HG02840 (cell line): Measurements from ENCODE around the gene OTOP3.

Experiments
- ATAC-seq: cut with Tn5 transposase; IDR thresholded peaks from one replicate; pipeline ENCODE4 v1.9.1; 2021; ENCODE audit warnings: mild to moderate bottlenecking, moderate library complexity, moderate number of reproducible peaks; ENCODE audit not compliant: unreplicated experiment, low FRiP score

OTOP3 gene

GRCh38 chr17:74937064-74938051 is 1.7 kb downstream of the OTOP3 start:
- ATAC-seq = no peak

DNA sequence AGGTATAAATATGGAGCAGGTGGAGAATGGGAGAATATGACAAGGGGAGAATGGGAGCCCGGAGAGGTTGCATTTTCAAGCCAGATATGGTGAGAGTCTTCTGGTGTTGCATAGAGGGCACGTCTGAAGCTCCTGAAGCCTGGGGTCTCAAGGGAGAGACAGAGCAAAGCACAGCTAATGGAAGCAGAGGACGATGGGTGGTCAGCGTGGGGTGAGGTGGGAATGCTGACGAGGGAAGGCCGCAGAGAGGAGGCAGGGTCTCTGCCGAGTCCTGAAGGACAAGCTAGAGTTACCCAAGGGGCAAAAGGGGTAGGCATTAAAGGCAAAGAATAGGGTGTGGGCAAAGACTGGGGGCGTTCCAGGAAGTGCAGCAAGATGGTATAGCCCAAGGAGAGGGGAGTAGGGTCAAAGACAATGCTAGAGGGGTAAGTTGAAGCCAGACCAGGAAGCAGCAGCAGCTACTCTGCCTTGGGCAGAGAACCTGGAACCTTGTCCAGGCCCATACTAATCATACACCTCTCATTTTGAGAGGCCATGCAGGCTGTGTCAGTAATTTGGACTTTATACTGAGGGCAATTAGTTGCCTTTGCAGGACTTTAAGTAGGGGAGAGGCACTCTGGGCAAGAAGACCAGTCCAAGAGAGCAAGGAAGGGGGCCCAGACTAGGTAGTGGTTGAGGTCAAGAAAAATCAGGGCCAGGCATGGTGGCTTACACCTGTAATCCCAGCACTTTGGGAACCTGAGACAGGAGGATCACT is 2.7 kb downstream of the OTOP3 start:
- no peak for ATAC-seq

DNA sequence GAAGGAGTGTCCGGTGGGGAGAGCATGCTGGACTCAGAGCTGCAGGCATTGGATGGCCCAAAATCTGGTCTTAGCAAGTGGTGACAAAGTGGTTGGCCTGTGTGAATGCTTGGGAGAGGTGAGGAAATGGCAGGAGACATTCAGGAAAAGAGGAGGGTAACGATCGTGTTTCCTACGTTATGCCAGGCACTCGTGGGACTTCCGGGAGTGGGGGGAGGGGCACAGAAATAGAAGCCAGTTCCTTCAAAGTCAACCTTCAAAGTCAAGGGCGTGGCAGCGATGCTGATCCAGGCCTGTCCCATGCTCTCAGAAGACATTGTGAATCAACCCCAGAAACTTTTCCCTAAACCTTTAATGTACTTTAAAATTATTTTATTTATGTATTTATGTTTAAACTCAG is 3.8 kb downstream of the OTOP3 start:
- ATAC-seq = no peak

DNA sequence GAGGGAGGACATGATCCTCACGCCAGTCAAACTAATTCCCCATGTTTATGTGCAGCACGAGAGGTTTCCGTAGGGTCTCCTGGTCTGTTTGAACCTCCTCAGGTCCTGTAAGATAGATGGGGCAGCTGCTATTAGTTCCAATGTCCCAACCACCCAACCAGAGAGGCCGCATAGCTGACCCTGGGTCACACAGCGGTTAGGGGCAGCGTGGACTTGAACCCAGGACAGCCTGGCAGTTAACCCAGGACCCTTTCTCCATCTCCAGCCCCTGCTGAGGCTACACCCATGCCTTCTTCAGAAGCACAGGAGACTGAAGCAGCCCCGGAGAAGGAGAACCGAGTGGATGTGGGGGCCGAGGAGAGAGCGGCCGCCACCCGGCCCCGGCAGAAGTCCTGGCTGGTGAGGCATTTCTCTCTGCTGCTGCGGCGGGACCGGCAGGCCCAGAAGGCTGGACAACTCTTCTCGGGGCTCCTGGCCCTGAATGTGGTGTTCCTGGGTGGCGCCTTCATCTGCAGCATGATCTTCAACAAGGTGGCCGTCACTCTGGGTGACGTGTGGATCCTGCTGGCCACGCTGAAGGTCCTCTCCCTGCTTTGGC is 5.5 kb downstream of the OTOP3 start:
- ATAC-seq = no peak

DNA sequence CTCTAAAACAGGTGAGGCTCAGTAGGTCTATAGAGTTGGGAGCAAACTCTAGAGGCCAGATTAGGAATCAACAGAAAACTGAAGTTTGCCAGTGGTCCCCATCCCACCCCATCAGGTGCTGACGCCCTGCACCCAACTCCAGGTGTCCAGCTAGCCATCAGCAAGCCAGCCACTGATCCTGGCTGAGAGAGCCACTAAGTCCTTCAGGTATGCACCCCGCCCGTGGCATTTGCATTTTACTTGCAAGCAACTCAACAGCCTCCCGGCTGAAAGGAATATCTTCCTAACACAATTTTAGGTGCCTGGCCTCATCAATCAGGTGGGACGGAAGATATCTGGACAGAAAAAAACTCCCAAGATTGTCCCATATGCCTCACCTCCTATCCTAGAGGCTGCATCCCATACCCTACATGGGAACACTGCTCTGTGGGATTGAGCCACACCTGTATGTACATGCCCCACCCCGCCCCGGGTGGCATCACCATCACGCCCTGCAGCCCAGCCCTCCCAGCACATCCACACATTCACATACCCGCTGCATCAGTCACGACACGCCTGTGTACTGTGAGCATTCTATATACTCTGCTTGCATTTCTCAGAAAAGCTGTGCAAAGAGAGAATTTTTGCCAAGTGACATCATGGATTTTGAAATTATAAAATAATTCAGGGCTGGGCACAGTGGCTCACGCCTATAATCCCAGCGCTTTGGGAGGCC is 8.3 kb downstream of the OTOP3 start:
- no peak for ATAC-seq

GRCh38 chr17:74945543-74945942 is 9.8 kb downstream of the OTOP3 start:
- no peak for ATAC-seq

- no peak for ATAC-seq
Observed at GRCh38 chr17:74946641-74947040, 10.9 kb downstream of the OTOP3 start.

DNA sequence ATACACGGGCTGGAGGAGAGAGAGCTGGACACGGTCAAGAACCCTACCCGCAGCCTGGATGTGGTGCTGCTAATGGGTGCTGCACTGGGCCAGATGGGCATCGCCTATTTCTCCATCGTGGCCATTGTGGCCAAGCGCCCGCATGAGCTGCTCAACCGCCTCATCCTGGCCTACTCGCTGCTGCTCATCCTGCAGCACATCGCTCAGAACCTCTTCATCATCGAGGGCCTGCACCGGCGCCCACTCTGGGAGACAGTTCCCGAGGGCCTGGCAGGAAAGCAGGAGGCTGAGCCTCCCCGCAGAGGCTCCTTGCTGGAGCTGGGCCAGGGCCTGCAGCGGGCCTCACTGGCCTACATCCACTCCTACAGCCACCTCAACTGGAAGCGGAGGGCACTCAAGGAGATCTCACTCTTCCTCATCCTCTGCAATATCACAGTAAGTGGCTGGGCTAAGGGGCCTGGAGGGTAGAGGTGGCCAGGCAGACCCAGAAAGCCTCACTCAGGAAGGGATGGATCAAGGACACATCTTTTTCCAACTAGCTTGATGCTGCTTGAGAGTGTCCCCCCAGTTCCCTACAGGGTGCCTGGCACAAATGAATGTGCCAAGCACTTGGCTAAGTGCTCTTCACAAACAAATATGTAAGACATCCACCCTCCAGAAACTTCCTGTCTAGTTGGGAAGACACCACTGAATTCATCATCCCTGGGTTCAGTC is 11.5 kb downstream of the OTOP3 start:
- no peak for ATAC-seq

DNA sequence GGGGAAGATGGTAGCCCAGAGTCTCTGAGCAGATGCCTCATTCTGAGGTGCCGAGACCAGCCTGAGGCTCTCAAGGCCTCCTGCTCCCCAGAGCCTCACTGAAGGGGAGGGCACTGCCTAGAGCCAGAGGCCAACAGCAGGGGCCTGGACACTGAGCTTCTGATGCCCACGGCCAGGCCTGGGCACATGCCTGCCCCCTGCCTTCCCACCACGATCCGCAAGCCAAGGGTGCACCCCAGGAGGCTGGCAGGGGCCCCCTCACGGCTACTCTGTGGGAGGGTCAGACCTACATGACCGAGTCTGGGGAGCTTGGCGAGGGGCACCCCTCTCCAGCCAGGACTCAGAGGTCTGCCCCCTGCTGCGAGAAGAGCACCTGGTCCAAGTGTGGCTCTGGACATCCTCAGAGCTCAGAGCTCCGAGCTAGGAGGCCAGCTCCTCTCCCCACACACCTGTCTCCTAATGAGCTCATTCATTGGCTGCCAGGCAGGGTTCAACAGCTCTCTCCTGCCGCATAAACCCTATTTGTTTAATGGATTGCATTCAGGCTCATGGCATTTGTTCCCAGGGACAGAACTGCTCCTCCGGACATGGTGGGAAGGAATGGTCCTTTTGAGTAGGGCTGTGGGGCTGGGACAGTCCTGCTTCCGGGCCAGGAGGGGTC is 13.9 kb downstream of the OTOP3 start:
- ATAC-seq = no peak

DNA sequence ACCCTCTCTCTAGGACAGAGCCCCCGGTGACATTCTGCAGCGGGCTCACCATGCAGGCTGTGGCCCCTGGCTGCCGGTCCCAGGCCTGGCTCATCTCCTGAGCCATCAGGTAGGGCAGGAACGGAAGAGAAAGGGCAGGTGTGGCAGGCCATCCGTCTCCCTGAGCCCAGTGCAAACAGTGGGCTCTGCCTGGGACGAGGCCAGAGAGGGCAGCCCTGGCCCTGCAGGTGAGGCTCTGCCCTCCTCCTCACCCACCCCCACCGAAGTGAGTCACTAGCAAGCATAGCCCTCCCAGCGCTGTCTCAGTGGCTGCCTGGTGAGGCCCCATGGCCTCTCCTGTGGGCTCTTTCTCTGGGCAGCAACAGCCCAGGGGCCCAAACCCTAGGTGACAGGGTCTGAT is 14.5 kb downstream of the OTOP3 start:
- no peak for ATAC-seq

GRCh38 chr17:74951065-74951464 is 15.4 kb downstream of the OTOP3 start:
- ATAC-seq = no peak

- ATAC-seq = no peak
Observed at GRCh38 chr17:74951680-74952421, 16.2 kb downstream of the OTOP3 start.

DNA sequence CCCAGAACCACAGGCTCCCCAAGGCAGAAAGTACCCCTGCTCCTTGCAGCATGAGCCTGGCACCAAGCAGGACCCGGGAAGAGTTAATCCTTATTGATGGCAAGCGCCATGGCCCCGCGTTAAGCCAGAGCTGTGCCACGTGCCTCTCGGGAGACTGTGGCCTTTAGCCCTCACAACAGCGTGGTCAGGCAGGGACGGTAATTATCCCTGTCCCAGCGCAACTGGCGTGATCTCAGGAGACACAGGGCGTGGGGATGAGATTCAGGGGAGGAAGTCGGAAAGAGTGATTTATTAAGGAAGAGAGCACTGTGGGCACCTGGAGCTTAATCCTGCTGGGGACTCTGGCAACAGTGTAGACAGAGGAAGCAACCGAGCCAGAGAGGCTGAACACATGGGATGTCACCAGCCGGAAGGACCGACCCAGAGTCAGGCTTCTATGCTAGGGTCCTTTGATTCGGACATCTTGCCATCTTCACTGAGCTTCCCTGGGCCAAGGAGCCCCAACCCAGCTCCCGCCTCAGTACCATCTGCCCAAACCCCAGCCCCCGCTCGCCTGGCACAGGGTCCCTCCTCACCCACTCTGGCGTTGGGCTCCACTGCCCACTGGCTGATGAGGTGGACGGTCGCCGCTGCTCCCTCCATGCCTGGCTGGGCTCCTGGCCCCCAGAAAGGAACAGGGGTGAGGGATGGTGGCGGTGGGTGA is 16.9 kb downstream of the OTOP3 start:
- no peak for ATAC-seq

DNA sequence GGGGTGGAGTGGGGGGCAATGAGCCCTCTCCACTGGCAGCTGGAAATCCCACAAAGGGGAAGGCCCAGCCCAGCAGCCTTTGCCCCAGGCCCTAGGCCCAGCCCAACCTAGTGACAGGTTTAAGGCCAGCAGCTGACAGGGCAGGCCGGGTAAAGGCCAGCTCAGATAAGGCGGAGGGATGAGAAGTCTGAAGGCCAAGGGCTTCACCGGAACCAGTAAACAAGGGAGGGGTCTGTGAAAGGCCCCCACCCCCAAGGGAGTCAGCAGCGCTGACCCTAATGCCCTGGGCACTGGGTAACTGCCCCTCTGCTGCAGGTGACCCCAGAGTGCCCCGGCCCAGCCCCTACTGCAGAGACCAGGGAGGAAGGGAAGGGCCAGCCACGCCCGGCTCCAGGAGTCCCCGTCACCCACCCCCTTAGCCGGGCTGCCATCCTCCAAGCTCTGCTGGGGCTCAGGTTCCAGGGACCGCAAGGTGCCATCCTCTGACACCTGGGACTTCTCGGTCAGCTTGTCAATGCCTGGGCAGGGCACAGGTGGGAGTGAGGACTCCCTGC is 17.5 kb downstream of the OTOP3 start:
- ATAC-seq = no peak

DNA sequence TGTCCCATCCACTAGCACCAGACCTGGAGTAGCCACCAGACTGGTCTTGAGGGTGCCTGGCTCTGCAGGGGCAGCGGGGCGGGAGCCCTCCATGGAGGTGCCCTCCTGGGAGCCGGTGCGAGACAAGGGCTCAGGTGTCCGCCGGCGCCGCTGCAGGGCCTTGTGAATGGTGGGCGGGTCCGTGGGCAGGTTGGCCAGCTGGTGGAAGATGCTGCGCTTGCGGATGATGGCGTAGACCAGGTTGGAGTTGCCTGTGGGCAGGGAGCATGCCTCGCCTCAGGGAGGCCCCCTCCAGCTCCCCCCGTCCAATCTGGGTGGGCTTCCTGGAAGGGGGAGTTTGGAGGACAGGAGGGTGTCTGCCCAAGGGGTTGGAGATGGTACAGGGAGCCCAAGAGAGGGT is 18.4 kb downstream of the OTOP3 start:
- ATAC-seq = no peak

GRCh38 chr17:74954665-74955421 is 19.1 kb downstream of the OTOP3 start:
- no peak for ATAC-seq

DNA sequence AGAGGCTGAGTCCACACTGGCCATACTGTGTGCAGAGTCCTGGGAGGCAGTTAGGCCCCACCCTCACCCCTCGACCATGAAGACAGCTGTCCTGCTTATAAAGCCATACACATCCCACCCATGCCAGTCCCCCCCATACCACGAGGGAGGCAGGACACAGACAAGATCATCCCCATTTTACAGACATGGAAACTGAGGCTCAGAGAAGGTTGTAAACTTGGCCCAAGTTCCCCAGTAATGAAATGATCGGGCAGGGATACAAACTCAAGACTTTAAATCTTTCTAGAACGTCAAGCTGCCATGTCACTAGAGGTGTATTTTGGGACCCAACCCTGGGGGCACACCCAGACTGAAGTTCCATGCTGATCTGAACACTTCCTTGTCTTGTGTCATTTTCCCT is 20.4 kb downstream of the OTOP3 start:
- no peak for ATAC-seq
